Karpas-422 (cell line): ENCODE data around the gene FBXO41. TPM values are rescaled to one million over a fixed set of nuclear protein-coding genes. Genes with fewer than 3 reads are reported as not detected.

Source experiments
- DNase-seq: peaks from one replicate; pipeline ENCODE4 v3.0.0-alpha.2; 2015
- H2AFZ ChIP-seq: fragments of 200-600 bp; sonication (generic); 2 replicates; pipeline ENCODE4 v1.6.1; 2014; ENCODE audit warnings: antibody characterized with exemption, low read length, mixed read lengths
- H3K27ac ChIP-seq: fragments of 200-600 bp; sonication (generic); 2 replicates; pipeline ENCODE4 v1.5.1; 2014; ENCODE audit warnings: mild to moderate bottlenecking, low read length, moderate library complexity
- H3K27me3 ChIP-seq: fragments of 200-600 bp; sonication (generic); 2 replicates; pipeline ENCODE4 v1.6.1; 2014; ENCODE audit warnings: low read length, mixed read lengths
- H3K36me3 ChIP-seq: fragments of 200-600 bp; sonication (generic); 2 replicates; pipeline ENCODE4 v1.6.1; 2014; ENCODE audit warnings: low read length, mixed read lengths; ENCODE audit not compliant: insufficient read depth
- H3K4me1 ChIP-seq: fragments of 200-600 bp; sonication (generic); 2 replicates; pipeline ENCODE4 v1.6.1; 2014; ENCODE audit warnings: mild to moderate bottlenecking, low read length, mixed read lengths
- H3K4me2 ChIP-seq: fragments of 200-600 bp; sonication (generic); 2 replicates; pipeline ENCODE4 v1.6.1; 2014; ENCODE audit warnings: low read length, low read depth, mild to moderate bottlenecking; ENCODE audit not compliant: poor library complexity, severe bottlenecking
- H3K4me3 ChIP-seq: fragments of 200-600 bp; sonication (generic); 2 replicates; pipeline ENCODE4 v1.5.1; 2014; ENCODE audit warnings: mild to moderate bottlenecking, antibody characterized with exemption, low read length, mixed read lengths
- H3K79me2 ChIP-seq: fragments of 200-600 bp; sonication (generic); 2 replicates; pipeline ENCODE4 v1.6.1; 2014; ENCODE audit warnings: mild to moderate bottlenecking, low read length, mixed read lengths
- H3K9ac ChIP-seq: fragments of 200-600 bp; sonication (generic); 2 replicates; pipeline ENCODE4 v1.6.0; 2014; ENCODE audit warnings: low read length
- H3K9me2 ChIP-seq: fragments of 200-600 bp; sonication (generic), shearing (Covaris generic); replicated peaks from 2 replicates; pipeline ENCODE4 v1.6.0; 2014; ENCODE audit warnings: mild to moderate bottlenecking, low read length, moderate library complexity; ENCODE audit not compliant: insufficient read depth
- H3K9me3 ChIP-seq: fragments of 300-700, 200-600 bp; sonication (generic); 2 replicates; pipeline ENCODE4 v1.6.1; 2014; ENCODE audit warnings: low read length, mixed read lengths
- H4K20me1 ChIP-seq: fragments of 200-600 bp; sonication (generic); 2 replicates; pipeline ENCODE4 v1.6.1; 2014; ENCODE audit warnings: mild to moderate bottlenecking, antibody characterized with exemption, low read length, low read depth; ENCODE audit not compliant: insufficient read depth
- total RNA-seq: library from RNA; depleted of rRNA; stranded (reverse); fragments of >200 nt; shearing (Covaris generic); gene quantifications from 2 replicates; pipeline ENCODE4 v1.2.3, GENCODE V29; 2014; ENCODE audit warnings: low replicate concordance

FBXO41 gene
- total RNA-seq, 1 experiment from 2014 or later, result 44.9 TPM

DNA sequence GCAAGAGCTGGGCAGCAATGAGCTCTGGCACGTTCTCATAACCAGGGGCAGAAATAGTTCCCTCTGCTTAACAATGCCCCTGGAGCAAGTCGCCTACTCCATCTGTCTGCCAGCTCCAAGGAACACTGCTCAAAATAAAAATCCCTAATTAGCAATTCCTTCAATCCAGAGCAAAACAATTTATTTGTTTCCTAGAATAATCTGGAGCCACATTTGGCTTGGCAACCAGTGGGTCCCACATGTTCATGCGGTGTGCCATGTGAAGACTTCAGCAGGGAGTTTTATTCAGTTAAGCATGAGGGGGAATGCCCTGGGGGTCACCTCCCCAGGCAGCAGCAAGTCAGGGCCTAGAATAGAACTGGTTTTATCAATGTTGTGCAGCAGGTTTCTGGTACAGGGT lies 16.6 kb upstream of the FBXO41 start:
- Histone ChIP-seq H3K27me3 (no peaks in the 10 kb centered on the region), H3K4me2 (no peak overlapping the region)

DNA sequence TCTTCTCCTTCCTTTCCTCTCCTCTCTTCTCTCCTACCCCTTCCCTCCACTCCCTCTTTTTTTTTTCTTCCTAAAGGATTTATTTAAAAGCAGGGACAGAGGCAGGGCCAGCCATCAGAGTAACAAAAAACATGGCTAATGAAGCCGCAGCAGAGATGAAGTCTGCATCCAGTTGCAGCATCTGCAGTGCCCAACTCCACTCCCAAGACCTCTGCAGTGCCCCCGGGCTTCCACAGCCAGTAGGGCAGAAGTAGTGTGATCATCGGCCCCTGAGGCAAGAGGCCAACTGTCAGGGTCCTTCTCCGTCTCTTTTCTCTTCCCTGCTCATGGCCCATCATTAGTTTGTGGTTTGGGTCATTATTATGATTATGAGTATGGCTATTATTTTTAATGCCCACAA lies 13.3 kb upstream of the FBXO41 start:
- no peak overlapping the region for H3K4me2 ChIP-seq
- H3K79me2 ChIP-seq, result no peaks in the 10 kb centered on the region
- H3K9ac ChIP-seq, result no peak overlapping the region
- no peaks in the 10 kb centered on the region for H4K20me1 ChIP-seq
- no peaks in the 10 kb centered on the region for H3K36me3 ChIP-seq
- H3K9me3 ChIP-seq, result no peaks in the 10 kb centered on the region
- peaks cover 8% of the 10 kb centered on the region; the same call in 1 of the 2 replicates for H3K4me1 ChIP-seq
- H3K9me2 ChIP-seq, result no peaks in the 10 kb centered on the region
- no peak overlapping the region for H3K27ac ChIP-seq
- H3K27me3 ChIP-seq, result no peaks in the 10 kb centered on the region
- H3K4me3 ChIP-seq, result no peak overlapping the region
- H2AFZ ChIP-seq, result no peak overlapping the region
- no peak for DNase-seq

More for the DNA sequence above, 16.6 kb upstream of the FBXO41 start:
- no peak overlapping the region for H3K9ac ChIP-seq
- no peak overlapping the region for H2AFZ ChIP-seq
- H3K9me3 ChIP-seq, result no peaks in the 10 kb centered on the region
- H3K27ac ChIP-seq, result no peak overlapping the region
- no peaks in the 10 kb centered on the region for H3K9me2 ChIP-seq
- H4K20me1 ChIP-seq, result no peaks in the 10 kb centered on the region
- H3K36me3 ChIP-seq, result no peaks in the 10 kb centered on the region
- no peak for DNase-seq
- H3K4me3 ChIP-seq, result no peak overlapping the region
- H3K79me2 ChIP-seq, result no peaks in the 10 kb centered on the region
- H3K4me1 ChIP-seq, result peaks cover 4% of the 10 kb centered on the region

DNA sequence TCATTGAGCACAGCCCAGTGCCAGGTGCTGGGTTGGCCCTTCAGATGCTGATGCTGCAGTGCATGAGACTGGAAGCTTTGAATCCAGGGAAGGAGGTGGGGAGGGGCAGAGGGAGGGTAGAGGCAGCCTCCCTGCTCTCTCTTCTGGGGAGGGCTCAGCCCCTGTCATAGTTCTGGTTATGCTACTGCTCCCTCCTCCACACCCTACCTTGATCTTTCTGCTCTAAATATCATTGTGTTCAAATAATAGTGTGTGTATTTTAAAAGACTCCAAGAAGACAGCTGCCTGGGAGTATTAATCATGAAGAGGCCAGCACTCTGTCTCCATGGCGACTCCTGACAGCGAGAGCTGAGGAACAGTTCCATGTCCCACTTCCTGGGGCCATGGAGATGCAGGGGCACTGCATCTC lies 12.9 kb upstream of the FBXO41 start:
- Histone ChIP-seq H3K79me2 (no peaks in the 10 kb centered on the region), H3K36me3 (no peaks in the 10 kb centered on the region), H3K4me1 (peaks cover 8% of the 10 kb centered on the region; the same call in 1 of the 2 replicates), H3K9me2 (no peaks in the 10 kb centered on the region), H3K9me3 (no peaks in the 10 kb centered on the region), H3K27ac (no peak overlapping the region), H3K27me3 (no peaks in the 10 kb centered on the region), H3K9ac (no peak overlapping the region), H3K4me3 (no peak overlapping the region), H2AFZ (no peak overlapping the region), H3K4me2 (no peak overlapping the region), H4K20me1 (no peaks in the 10 kb centered on the region)
- DNase-seq, result no peak

DNA sequence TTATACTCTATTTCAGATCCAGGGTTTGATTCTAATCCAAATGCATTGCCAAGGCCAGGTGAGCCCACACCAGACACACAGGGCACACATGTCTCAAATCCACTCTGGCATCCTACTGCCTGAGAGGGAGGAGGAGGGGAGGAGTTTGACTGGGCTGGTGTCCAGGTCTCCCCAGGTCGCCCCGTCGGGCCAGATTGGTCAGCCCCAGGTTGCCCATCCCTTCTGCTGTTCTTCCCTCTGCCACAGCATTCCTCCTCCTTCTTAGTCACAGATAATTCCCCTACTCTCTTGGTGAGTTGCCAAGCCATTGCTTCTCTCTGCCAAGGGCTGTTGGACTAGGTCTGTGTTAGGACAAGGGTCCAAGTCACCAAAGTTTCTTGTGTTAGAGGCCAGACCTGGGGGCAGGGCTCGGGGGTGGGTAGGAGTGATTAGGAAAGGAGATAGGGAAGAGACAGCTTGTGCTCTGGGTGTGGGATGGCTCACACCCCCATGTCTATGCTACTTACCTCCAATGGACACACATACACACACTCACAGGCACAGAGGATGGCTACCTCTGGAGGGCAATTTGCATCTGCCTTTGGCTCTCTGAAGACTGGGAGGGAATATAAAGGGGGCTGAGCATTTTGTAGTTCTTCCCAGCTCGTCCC lies 11.6 kb upstream of the FBXO41 start:
- no peak overlapping the region for H3K4me2 ChIP-seq
- no peaks in the 10 kb centered on the region for H3K27me3 ChIP-seq
- H3K36me3 ChIP-seq, result no peaks in the 10 kb centered on the region
- no peaks in the 10 kb centered on the region for H3K9me2 ChIP-seq
- H3K9me3 ChIP-seq, result no peaks in the 10 kb centered on the region
- no peaks in the 10 kb centered on the region for H3K79me2 ChIP-seq
- no peak overlapping the region for H3K27ac ChIP-seq
- H3K4me1 ChIP-seq, result peaks cover 8% of the 10 kb centered on the region; the same call in 1 of the 2 replicates
- no peak overlapping the region for H2AFZ ChIP-seq
- no peak overlapping the region for H3K9ac ChIP-seq
- DNase-seq, result no peak
- no peak overlapping the region for H3K4me3 ChIP-seq
- H4K20me1 ChIP-seq, result no peaks in the 10 kb centered on the region

DNA sequence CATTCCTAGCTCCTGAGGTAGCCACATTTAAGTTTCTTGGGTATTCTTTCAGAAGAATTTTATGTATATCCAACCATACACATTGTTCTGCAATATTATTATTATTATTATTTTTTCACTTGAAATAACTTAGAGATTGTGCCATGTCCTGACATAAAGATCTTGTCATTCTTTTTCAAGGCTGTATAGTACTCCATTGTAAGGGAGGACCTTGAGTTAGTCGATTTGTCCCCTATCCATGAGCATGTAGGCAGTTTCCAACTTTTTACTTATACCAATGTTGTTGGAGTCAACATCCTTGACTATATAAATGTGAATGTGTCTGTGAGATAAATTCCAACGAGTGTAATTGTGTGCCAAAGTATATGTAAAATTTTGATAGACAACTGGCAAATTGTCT lies 10.0 kb upstream of the FBXO41 start:
- Histone ChIP-seq H3K79me2 (no peaks in the 10 kb centered on the region), H3K27ac (no peak overlapping the region), H3K4me1 (peaks cover 8% of the 10 kb centered on the region), H2AFZ (no peak overlapping the region), H3K9ac (no peak overlapping the region; the same call in 1 of the 2 replicates), H3K4me2 (peak overlapping the region; percentile 78), H3K36me3 (no peaks in the 10 kb centered on the region), H3K4me3 (no peak overlapping the region), H4K20me1 (no peaks in the 10 kb centered on the region), H3K9me2 (no peaks in the 10 kb centered on the region), H3K27me3 (no peaks in the 10 kb centered on the region), H3K9me3 (no peaks in the 10 kb centered on the region)
- DNase-seq, result no peak

DNA sequence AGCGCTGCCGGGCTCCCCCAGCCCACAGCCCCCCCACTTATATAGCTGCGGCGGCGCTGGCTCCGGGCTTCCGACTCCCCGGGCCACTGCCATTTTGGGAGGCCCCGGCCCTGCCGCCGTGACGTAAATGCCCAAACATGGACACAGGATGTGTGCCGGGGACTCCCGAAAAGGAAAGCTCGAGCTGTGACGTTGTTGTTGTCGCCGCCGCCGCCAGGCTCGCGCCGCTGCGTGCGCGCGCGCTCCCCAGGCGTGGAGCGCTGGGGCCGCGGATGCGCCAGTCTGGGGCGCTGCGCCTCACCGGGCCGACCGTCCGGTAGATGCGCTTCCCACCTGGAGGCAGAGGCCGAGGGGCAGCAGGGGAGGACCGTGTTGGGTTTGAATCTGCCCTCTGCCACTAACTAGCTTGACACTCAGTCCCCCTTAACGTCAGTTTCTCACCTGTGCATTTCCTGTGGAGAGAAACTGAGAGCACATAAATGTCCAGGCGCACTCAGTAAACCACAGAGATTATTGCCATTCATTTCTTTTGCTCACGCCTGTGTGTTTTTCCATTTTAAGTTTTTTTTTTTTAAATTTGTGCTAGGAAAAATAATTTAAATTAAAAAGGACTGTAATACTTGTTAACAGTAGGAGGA lies 9.4 kb upstream of the FBXO41 start, which contains the start of gene EGR4:
Gene EGR4, minus strand, starts transcription at position 15 of the 638 bp plus-strand sequence. CDS start 231 bp downstream, outside the sequence.
- DNase-seq, result peak; percentile 98
- H3K27me3 ChIP-seq, result no peaks in the 10 kb centered on the region; the same call in 1 of the 2 replicates
- H3K4me1 ChIP-seq, result peaks cover 8% of the 10 kb centered on the region
- no peaks in the 10 kb centered on the region for H3K9me3 ChIP-seq
- no peaks in the 10 kb centered on the region for H3K36me3 ChIP-seq
- peak within 1 kb of the TSS; percentile 78 for H3K4me2 ChIP-seq
- no peaks in the 10 kb centered on the region for H4K20me1 ChIP-seq
- H3K9me2 ChIP-seq, result no peaks in the 10 kb centered on the region
- H3K9ac ChIP-seq, result peak within 1 kb of the TSS; percentile 68
- no peaks in the 10 kb centered on the region for H3K79me2 ChIP-seq
- H2AFZ ChIP-seq, result peak within 1 kb of the TSS; percentile 97
- peak within 1 kb of the TSS; percentile 67 for H3K4me3 ChIP-seq
- no peak within 1 kb of the TSS for H3K27ac ChIP-seq

DNA sequence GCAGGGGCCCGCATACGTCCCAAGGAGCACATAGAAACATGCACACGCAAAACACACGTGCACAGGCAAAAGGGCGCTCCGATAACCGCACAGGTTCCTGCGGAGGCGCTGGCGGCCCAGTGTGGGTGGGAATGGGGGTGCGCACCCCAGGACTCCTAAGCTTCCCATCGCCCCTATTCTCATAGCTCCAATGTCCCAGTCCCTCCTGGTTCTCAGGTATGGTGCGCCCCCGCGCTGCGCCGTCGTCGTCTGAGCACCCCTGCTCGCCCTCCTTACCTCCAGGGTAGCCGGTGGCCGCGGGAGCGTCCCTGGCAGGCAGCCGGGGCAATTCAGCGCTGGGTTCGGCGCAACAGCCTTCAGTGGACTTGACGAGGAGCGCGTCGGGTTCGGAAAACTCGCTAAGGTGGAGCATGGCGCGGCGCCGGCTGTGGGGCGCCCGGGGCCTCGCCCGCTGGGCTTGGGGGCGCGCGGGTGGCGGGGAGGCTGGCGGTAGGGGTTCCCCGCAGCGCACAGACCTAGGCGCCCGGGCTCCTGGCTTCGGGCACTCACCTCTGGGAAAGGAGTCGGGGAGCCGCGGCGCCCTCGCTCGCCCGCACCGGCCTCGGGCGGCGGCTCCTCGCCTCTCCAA lies 8.7 kb upstream of the FBXO41 start:
- no peaks in the 10 kb centered on the region for H4K20me1 ChIP-seq
- H3K9me3 ChIP-seq, result no peaks in the 10 kb centered on the region
- no peaks in the 10 kb centered on the region for H3K79me2 ChIP-seq
- no peaks in the 10 kb centered on the region; the same call in 1 of the 2 replicates for H3K27me3 ChIP-seq
- H3K9ac ChIP-seq, result peak overlapping the region; percentile 68
- no peaks in the 10 kb centered on the region for H3K36me3 ChIP-seq
- no peak for DNase-seq
- peak overlapping the region; percentile 78 for H3K4me2 ChIP-seq
- no peak overlapping the region for H3K27ac ChIP-seq
- H3K4me3 ChIP-seq, result peak overlapping the region; percentile 67
- H3K4me1 ChIP-seq, result peaks cover 8% of the 10 kb centered on the region
- no peak overlapping the region; the same call in 1 of the 2 replicates for H2AFZ ChIP-seq
- H3K9me2 ChIP-seq, result no peaks in the 10 kb centered on the region

DNA sequence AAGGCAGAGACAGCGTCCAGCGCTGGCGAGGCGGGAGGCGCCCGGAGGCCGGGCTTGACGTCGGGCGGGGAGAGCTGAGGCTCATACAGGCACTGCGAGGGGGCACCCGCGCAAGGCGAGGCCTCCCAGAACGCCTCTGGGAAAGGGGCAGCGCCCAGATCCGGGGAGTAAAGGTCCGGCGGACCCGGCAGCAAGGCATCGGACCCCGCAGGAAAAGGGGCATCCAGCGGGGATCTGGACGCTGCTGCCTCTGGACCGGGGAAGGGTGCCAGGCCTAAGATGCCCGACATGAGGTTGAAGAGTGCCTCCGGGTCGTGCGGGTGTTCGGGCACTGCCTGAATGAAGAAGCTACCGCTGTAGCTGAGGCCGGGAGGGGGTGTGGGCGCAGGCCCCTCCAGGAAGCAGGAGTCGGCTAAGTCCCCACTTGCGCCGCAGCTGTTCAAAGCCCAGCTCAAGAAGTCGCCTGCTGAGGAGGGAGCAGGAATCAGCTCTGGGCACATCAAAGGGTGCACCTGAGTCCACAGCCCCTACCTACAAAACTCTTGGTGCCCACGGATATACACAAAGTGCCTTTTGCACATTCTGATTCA lies 8.1 kb upstream of the FBXO41 start:
- Histone ChIP-seq H3K9me3 (no peaks in the 10 kb centered on the region), H3K9me2 (no peaks in the 10 kb centered on the region), H3K36me3 (no peaks in the 10 kb centered on the region), H3K4me2 (no peak overlapping the region), H3K9ac (no peak overlapping the region), H3K79me2 (no peaks in the 10 kb centered on the region), H3K27ac (no peak overlapping the region), H3K27me3 (no peaks in the 10 kb centered on the region; the same call in 1 of the 2 replicates), H4K20me1 (no peaks in the 10 kb centered on the region), H3K4me3 (no peak overlapping the region), H3K4me1 (peaks cover 8% of the 10 kb centered on the region), H2AFZ (no peak overlapping the region)
- DNase-seq, result no peak
